GM12864 (cell line): Measurements from ENCODE around the gene HLCS.
A peak's percentile ranks its signal among the peaks of the same experiment; 100 is the strongest.

Experiments
- DNase-seq: peaks from one replicate; pipeline ENCODE4 v3.0.0-alpha.2; 2011; ENCODE audit warnings: low read depth
- H3K4me3 ChIP-seq: 2 replicates; pipeline ENCODE4 v1.5.1; 2011; ENCODE audit warnings: mild to moderate bottlenecking, low read depth, low read length, control low read depth
- TF ChIP-seq, protein P1 (sequence below): IDR thresholded peaks from 2 replicates; pipeline ENCODE4 v1.5.1; 2011; ENCODE audit warnings: low read depth, mild to moderate bottlenecking, moderate library complexity, low read length, control low read depth, inconsistent platforms; ENCODE audit errors: missing control alignments

The HLCS gene

DNA sequence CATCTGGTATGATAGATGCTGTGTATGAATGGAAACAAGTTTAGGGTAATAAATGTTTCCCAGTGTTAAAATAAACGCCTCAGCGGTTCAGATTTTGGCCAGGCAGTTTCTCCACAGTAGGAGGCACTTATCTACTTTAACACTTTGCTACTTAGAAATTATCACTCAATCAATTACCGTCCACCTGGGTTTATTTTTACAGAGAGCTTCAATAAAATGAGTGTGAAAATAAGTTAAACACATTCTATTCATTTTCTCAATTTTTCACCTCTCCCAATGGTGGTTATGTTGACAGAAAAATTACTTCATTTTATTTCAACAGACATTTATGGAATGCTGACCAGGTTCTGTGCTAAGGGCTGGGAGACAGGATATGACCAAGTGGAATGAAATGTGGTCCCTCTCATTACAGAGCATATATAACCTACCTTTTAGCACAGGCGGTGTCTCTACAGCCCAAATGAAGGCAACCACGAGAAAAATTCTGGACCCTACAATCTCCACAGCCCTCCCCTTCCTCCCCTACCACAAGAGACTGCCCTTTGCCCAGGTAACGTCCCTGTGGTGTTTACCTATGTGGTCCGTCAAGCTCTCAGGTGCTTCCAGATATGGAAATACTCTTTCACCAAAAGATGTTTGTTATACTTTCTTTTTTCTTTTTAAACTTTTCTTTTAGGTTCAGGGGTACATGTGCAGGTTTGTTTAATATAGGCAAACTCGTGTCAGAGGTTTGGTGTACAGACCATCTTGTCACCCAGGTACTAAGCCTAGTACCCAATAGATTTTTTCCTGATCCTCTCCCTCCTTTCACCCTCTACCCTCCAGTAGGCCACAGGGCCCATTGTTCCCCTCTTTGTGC lies 105.5 kb downstream of the HLCS start:
- DNase-seq: no peak
- TF ChIP-seq, protein P1, sequence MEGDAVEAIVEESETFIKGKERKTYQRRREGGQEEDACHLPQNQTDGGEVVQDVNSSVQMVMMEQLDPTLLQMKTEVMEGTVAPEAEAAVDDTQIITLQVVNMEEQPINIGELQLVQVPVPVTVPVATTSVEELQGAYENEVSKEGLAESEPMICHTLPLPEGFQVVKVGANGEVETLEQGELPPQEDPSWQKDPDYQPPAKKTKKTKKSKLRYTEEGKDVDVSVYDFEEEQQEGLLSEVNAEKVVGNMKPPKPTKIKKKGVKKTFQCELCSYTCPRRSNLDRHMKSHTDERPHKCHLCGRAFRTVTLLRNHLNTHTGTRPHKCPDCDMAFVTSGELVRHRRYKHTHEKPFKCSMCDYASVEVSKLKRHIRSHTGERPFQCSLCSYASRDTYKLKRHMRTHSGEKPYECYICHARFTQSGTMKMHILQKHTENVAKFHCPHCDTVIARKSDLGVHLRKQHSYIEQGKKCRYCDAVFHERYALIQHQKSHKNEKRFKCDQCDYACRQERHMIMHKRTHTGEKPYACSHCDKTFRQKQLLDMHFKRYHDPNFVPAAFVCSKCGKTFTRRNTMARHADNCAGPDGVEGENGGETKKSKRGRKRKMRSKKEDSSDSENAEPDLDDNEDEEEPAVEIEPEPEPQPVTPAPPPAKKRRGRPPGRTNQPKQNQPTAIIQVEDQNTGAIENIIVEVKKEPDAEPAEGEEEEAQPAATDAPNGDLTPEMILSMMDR: no peak
- H3K4me3 ChIP-seq: no peak overlapping the region

DNA sequence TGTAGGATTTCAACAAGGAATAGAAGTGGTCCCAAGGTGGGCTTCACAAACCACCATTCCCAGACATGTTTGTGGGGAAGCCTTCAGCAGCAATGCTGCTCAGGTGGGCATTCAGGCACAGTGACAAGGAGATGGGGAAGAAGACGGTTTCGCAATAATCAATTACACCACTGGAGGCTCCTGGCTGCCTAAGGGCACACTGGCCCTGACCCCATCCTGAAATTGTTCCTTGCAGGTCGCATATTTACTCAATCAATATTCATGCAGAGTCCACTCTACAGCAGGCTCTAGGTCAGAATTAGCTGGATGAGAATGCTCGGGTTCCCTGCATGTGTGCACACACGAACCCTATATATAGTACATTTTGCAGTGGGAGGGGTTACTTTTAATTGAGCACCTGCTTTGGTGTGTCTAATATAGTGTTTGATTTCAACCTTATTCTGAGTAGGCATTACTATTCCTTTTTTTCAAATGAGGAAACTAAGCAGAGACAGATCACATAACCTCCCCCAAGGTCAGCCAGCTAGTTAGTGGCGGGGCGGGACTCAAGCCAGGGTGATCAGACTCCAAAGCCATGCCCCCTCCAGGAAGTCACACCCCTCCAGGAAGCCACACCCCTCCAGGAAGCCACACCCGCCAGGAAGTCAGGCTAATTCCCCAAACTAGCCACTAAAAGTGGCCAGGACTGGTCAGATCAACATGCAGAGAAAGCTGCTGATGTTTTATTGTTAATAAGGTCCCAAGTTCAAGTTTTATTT lies 106.5 kb downstream of the HLCS start:
- peak; percentile 42 for DNase-seq
- TF ChIP-seq, protein P1: no peak
- H3K4me3 ChIP-seq: no peak overlapping the region

DNA sequence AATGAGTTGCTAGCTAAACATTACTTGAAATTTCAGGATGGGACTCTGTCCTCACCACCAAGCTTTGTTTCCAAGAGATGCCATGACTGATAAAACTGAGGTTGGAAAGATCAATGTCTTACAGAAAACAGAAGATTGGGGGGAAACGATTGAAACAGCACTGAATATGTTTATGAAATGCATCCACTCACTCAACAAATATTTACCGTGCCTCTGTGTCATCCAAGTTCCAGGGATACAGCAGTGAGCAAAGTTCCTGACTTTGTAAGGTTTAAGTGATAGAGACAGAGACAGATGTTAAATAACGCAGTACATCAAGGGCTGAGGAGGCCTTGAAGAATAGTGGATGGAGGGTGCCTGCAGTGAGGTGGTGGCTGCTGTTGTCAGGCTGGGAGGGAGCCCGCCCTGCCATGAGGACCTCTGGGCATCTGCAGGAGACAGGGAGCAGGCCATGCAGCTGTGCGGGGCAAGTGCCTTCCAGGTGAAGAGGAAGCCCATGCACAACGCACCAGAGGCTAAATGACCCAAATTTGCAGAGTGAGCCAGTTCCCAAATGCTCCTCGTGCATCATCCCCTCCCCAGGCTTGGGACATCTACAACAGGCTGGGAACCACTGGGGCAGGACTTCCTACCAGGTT lies 108.0 kb downstream of the HLCS start:
- no peak for DNase-seq
- H3K4me3 ChIP-seq: no peak overlapping the region
- TF ChIP-seq, protein P1: no peak

DNA sequence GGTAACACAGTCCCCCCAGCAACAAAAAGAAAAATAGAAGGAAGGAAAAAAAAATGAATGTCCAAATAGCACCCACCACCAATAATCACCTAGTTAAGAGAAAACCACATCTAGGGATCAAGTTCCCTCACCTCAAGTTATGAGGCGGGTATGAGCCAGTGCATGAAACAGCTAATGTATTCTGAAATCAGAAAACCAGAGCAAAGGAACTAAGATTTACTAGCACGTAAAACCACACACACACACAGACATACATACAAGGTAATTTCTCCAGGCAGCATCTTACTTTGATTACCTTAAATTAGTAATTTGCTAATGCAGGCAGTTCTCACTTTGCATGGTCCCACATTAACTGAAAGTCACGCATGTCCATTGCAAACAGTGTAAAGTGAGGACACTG lies 109.8 kb downstream of the HLCS start:
- TF ChIP-seq, protein P1: no peak
- H3K4me3 ChIP-seq: no peak overlapping the region
- DNase-seq: no peak

DNA sequence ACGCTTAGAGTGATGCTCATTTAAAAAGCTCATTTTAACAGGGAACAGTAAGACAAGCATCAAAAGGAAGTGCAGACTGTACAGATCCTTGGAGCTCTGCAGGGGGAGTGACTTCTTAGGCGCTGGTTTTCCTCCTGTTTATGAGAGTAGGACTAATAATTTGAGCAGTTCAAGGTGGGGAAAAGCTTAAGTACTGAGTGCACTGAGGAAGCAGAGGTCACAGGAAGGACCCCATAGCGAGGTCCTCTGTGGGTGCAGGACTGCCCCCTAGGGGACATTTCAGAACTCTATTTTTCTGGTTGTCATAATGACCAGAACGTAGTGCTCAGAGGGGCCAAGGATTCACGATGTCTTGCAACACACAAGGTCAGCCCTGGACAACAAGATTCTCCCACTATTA lies 112.1 kb downstream of the HLCS start:
- no peak for DNase-seq
- no peak overlapping the region for H3K4me3 ChIP-seq
- TF ChIP-seq, protein P1: peak; percentile 73

DNA sequence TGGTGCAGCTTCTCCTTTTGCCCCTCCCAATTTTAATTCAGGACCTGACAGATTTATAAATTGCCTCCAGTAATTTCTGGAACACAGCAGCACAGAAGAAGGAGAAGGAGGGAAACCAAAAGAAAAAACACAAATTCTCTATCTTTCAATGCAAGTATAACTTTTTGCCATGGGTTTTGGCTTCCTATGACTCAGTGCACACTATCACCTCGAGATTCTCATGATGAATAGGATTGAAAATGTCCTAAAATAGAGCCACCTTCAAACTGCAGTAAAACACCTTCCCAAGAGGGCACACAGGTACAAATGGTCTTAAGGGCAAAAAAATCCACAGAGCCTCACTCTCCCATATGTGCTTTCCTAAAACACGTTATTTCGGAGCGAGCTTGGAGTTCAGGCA lies 113.6 kb downstream of the HLCS start:
- TF ChIP-seq, protein P1: no peak
- no peak overlapping the region for H3K4me3 ChIP-seq
- no peak for DNase-seq
